Tibial nerve (tissue), 4 donors: ENCODE measurements around the gene EIF3C. TPM values are rescaled to one million over a fixed set of nuclear protein-coding genes. Genes with fewer than 3 reads are reported as not detected.
"Not testable (repeated sequence)": the region's sequence is repeated elsewhere in the genome, so short reads cannot be mapped to it uniquely, and the experiment has no call there.

Source experiments
- DNase-seq, 2 donors: peaks; one replicate each; pipeline ENCODE4 v3.0.0-alpha.2; 2019; ENCODE audit warnings: low spot score in 2 of 2
- H3K27ac ChIP-seq, 4 donors: fragments of 200-600 bp; sonication (generic) in 3 of 4; one replicate each; pipeline ENCODE4 v1.5.1; 2017 to 2019; ENCODE audit warnings: mild to moderate bottlenecking in 1 of 4
- H3K27me3 ChIP-seq, 2 donors: fragments of 200-600 bp; sonication (generic) in 1 of 2; one replicate each; pipeline versions ENCODE4 v1.5.1 to v1.6.0; 2017 to 2019
- H3K36me3 ChIP-seq, 3 donors: fragments of 200-600 bp; sonication (generic); one replicate each; pipeline ENCODE4 v1.5.1; 2018 to 2019
- H3K4me1 ChIP-seq, 4 donors: fragments of 200-600 bp; sonication (generic) in 3 of 4; one replicate each; pipeline ENCODE4 v1.5.1; 2017 to 2019
- H3K4me3 ChIP-seq, 4 donors: fragments of 200-600 bp; sonication (generic) in 3 of 4; one replicate each; pipeline ENCODE4 v1.5.1; 2017 to 2019; ENCODE audit warnings: mild to moderate bottlenecking in 1 of 4, moderate library complexity in 1 of 4
- H3K9me3 ChIP-seq, 4 donors: fragments of 200-600 bp; sonication (generic) in 3 of 4; one replicate each; pipeline ENCODE4 v1.5.1; 2017 to 2019
- CTCF ChIP-seq, 5 experiments: fragments of 200-600 bp in 3 of 5; fragments of 450-650 bp in 2 of 5; sonication (generic) in 3 of 5; IDR thresholded peaks; one replicate each; pipeline ENCODE4 v1.5.1; 2016 to 2019; ENCODE audit warnings: antibody characterized with exemption in 5 of 5, mild to moderate bottlenecking in 3 of 5, moderate library complexity in 2 of 5
- WGBS, 2 donors: methylation state at CpG; one replicate each; pipeline ENCODE4 v1.1.5; 2018; 5-methylcytosine and 5-hydroxymethylcytosine counted together
- total RNA-seq, 4 donors: library from RNA; depleted of rRNA; stranded (reverse); fragments of >200 nt; gene quantifications; one replicate each; pipeline ENCODE4 v1.1.0, GENCODE V29; 2016

EIF3C gene
- total RNA-seq, 4 donors from 2014 or later: 158 to 275 (median 197) TPM

- not testable (repeated sequence) for H3K4me3 ChIP-seq, H3K27me3 ChIP-seq, H3K36me3 ChIP-seq, H3K9me3 ChIP-seq, H3K27ac ChIP-seq, H3K4me1 ChIP-seq, DNase-seq
- 88 to 94% methylated on average over 12 of the region's 15 CpGs for WGBS, 2 donors
Observed at GRCh38 chr16:28722852-28723650, 11.8 kb downstream of the EIF3C start.

- not testable (repeated sequence) for H3K27ac ChIP-seq, H3K9me3 ChIP-seq, DNase-seq, H3K36me3 ChIP-seq, H3K27me3 ChIP-seq, H3K4me1 ChIP-seq, H3K4me3 ChIP-seq
- WGBS, 2 donors: 40% methylated on average over 1 of the region's 5 CpGs; no CpG with 5 or more reads in 1 of the 2 donors
Observed at GRCh38 chr16:28731253-28731652, 20.0 kb downstream of the EIF3C start.

GRCh38 chr16:28732455-28733124, 21.3 kb downstream of the EIF3C start:
- WGBS, 2 donors: no CpG with 5 or more reads among the region's 9 CpGs
- DNase-seq, H3K27me3 ChIP-seq, H3K4me1 ChIP-seq, H3K36me3 ChIP-seq, H3K27ac ChIP-seq, H3K4me3 ChIP-seq, H3K9me3 ChIP-seq: not testable (repeated sequence)

- H3K9me3 ChIP-seq: not testable (repeated sequence)
- 40% methylated on average over 2 of the region's 9 CpGs; no CpG with 5 or more reads in 1 of the 2 donors for WGBS, 2 donors
Observed at GRCh38 chr16:28739787-28740186, 28.5 kb downstream of the EIF3C start.

GRCh38 chr16:28740631-28741030, 29.4 kb downstream of the EIF3C start:
- H3K36me3 ChIP-seq, H3K9me3 ChIP-seq: not testable (repeated sequence)
- WGBS, 2 donors: 0% methylated on average over 7 of the region's 27 CpGs; no CpG with 5 or more reads in 1 of the 2 donors

More at GRCh38 chr16:28739787-28740186, 28.5 kb downstream of the EIF3C start:
- DNase-seq, H3K27me3 ChIP-seq, H3K4me3 ChIP-seq, H3K27ac ChIP-seq, H3K36me3 ChIP-seq, H3K4me1 ChIP-seq: not testable (repeated sequence)

GRCh38 chr16:28741295-28741694, 30.0 kb downstream of the EIF3C start:
- WGBS, 2 donors: no CpG with 5 or more reads among the region's 9 CpGs
- DNase-seq, H3K27ac ChIP-seq, H3K27me3 ChIP-seq, H3K4me3 ChIP-seq, H3K36me3 ChIP-seq, H3K4me1 ChIP-seq, H3K9me3 ChIP-seq: not testable (repeated sequence)

More at GRCh38 chr16:28740631-28741030, 29.4 kb downstream of the EIF3C start:
- not testable (repeated sequence) for H3K27me3 ChIP-seq, H3K27ac ChIP-seq, H3K4me3 ChIP-seq, H3K4me1 ChIP-seq, DNase-seq

GRCh38 chr16:28746618-28747350, 35.5 kb downstream of the EIF3C start:
- not testable (repeated sequence) for H3K27me3 ChIP-seq, H3K4me3 ChIP-seq, H3K36me3 ChIP-seq, H3K9me3 ChIP-seq, DNase-seq, H3K27ac ChIP-seq, H3K4me1 ChIP-seq
- 33% methylated on average over 3 of the region's 62 CpGs; no CpG with 5 or more reads in 1 of the 2 donors for WGBS, 2 donors

GRCh38 chr16:28749997-28750465, 38.8 kb downstream of the EIF3C start:
- WGBS, 2 donors: 14 to 19% methylated on average over 15 to 19 of the region's 33 CpGs
- not testable (repeated sequence) for H3K27me3 ChIP-seq, H3K36me3 ChIP-seq, H3K27ac ChIP-seq, DNase-seq, H3K9me3 ChIP-seq, H3K4me1 ChIP-seq
- peak in 1 of 5 experiments; percentile 29 for TF ChIP-seq CTCF (IDR thresholded peaks at IDR 0.05)
- H3K4me3 ChIP-seq: peak overlapping the region in 1 of 4 donors; percentile 31

GRCh38 chr16:28750469-28751067, 39.3 kb downstream of the EIF3C start:
- WGBS, 2 donors: no CpG with 5 or more reads among the region's 48 CpGs
- not testable (repeated sequence) for H3K36me3 ChIP-seq, H3K9me3 ChIP-seq, H3K4me3 ChIP-seq, H3K27me3 ChIP-seq, H3K4me1 ChIP-seq, DNase-seq, H3K27ac ChIP-seq

- not testable (repeated sequence) for H3K27me3 ChIP-seq, H3K36me3 ChIP-seq, H3K4me1 ChIP-seq, DNase-seq, H3K4me3 ChIP-seq, H3K9me3 ChIP-seq, H3K27ac ChIP-seq
- WGBS, 2 donors: no CpG with 5 or more reads among the region's 5 CpGs
Observed at GRCh38 chr16:28751487-28751886, 40.2 kb downstream of the EIF3C start, which contains the start of gene NPIPB9. TSS of gene NPIPB9 (plus strand) at chr16:28751787.

- not testable (repeated sequence) for H3K4me1 ChIP-seq, H3K27me3 ChIP-seq, H3K4me3 ChIP-seq, H3K36me3 ChIP-seq, DNase-seq, H3K9me3 ChIP-seq, H3K27ac ChIP-seq
- no CpG with 5 or more reads among the region's 6 CpGs for WGBS, 2 donors
Observed at GRCh38 chr16:28781697-28782096, 70.4 kb downstream of the EIF3C start.

GRCh38 chr16:28782357-28782756, 71.1 kb downstream of the EIF3C start:
- WGBS, 2 donors: no CpG with 5 or more reads among the region's 4 CpGs
- not testable (repeated sequence) for H3K36me3 ChIP-seq, DNase-seq, H3K27ac ChIP-seq, H3K9me3 ChIP-seq, H3K4me3 ChIP-seq, H3K4me1 ChIP-seq, H3K27me3 ChIP-seq
